Heart left ventricle (tissue), 16 donors: ENCODE data around the gene DCUN1D3. TPM values are rescaled to one million over a fixed set of nuclear protein-coding genes. Genes with fewer than 3 reads are reported as not detected.
A peak's percentile ranks its signal among the peaks of the same experiment; 100 is the strongest.

Experiments used
- ATAC-seq, 4 donors: fragments of 200-7000 bp; cut with Tn5 transposase; one replicate each; pipeline ENCODE4 v1.9.1; 2020 to 2022; ENCODE audit warnings: moderate library complexity in 4 of 4, mild to moderate bottlenecking in 3 of 4, moderate number of reproducible peaks in 1 of 4
- DNase-seq, 5 donors: peaks; one replicate each; pipeline ENCODE4 v3.0.0-alpha.2; 2020
- H3K27ac ChIP-seq, 12 donors: fragments of 200-600 bp; sonication (generic) in 4 of 12; one replicate each; pipeline versions ENCODE4 v1.5.0 to v1.8.0; 2016 to 2022; ENCODE audit warnings: mild to moderate bottlenecking in 2 of 12
- H3K27me3 ChIP-seq, 9 donors: fragments of 200-600 bp; sonication (generic) in 2 of 9; one replicate each; pipeline versions ENCODE4 v1.5.1 to v1.8.0; 2016 to 2022; ENCODE audit warnings: mild to moderate bottlenecking in 3 of 9
- H3K36me3 ChIP-seq, 9 donors: fragments of 200-600 bp; sonication (generic) in 2 of 9; one replicate each; pipeline versions ENCODE4 v1.5.0 to v1.8.0; 2018 to 2022; ENCODE audit warnings: mild to moderate bottlenecking in 2 of 9
- H3K4me1 ChIP-seq, 12 donors: fragments of 200-600 bp; sonication (generic) in 4 of 12; one replicate each; pipeline versions ENCODE4 v1.5.0 to v1.8.0; 2016 to 2022; ENCODE audit warnings: mild to moderate bottlenecking in 3 of 12
- H3K4me3 ChIP-seq, 12 donors: fragments of 200-600 bp; sonication (generic) in 4 of 12; one replicate each; pipeline versions ENCODE4 v1.5.0 to v1.8.0; 2017 to 2022; ENCODE audit warnings: mild to moderate bottlenecking in 9 of 12, moderate library complexity in 4 of 12
- H3K9me3 ChIP-seq, 12 donors: fragments of 200-600 bp; sonication (generic) in 4 of 12; one replicate each; pipeline versions ENCODE4 v1.5.0 to v1.8.0; 2016 to 2022; ENCODE audit warnings: mild to moderate bottlenecking in 1 of 12
- POLR2A ChIP-seq, 2 donors: fragments of 450-650 bp; IDR thresholded peaks; one replicate each; pipeline ENCODE4 v1.6.1; 2017; ENCODE audit warnings: antibody characterized with exemption in 2 of 2, mild to moderate bottlenecking in 2 of 2, moderate library complexity in 2 of 2
- WGBS, 4 donors: extraction: QIAGEN DNeasy Blood & Tissue Kit in 2 of 4; methylation state at CpG; one replicate each; pipeline versions ENCODE4 v1.1.5 to v1.1.7; 2013 to 2018; 5-methylcytosine and 5-hydroxymethylcytosine counted together
- intact Hi-C, 10 donors: fragments of 100-400 bp; cut with DNase I; formaldehyde crosslinking; loops; one replicate each; pipeline versions ENCODE4 v1.11.1 to v1.14.2; 2022
- polyA plus RNA-seq, 2 donors: library from polyadenylated mRNA; stranded (reverse); fragments of 200-250 nt; gene quantifications; one replicate each; pipeline ENCODE4 v1.2.3, GENCODE V29; 2013
- total RNA-seq, 9 donors: library from RNA; depleted of rRNA in 2 of 9; stranded (reverse); fragments of >200 nt in 2 of 9; fragmentation: NEBNext Ultra II Directional in 3 of 9; extraction: Animal tissue kit (Norgen Biotek cat#: 25700) in 3 of 9; gene quantifications; one replicate each; pipeline versions ENCODE4 v1.1.0 to v1.2.4, GENCODE V29; 2016 to 2023
- TF ChIP-seq, protein P1 (sequence below), 12 donors: fragments of 200-600 bp; sonication (generic) in 4 of 12; IDR thresholded peaks; one replicate each; pipeline versions ENCODE4 v1.5.0 to v1.8.0; 2018 to 2022; ENCODE audit warnings: antibody characterized with exemption in 12 of 12, mild to moderate bottlenecking in 5 of 12
- donor health status: ischemic (EF 13 %, LVEDD 7.1; RV severe dilation, severe dysfunction).
- donor health status: healthy with polysubstance abuse.
- donor health status: DM: no; HTN: yes; CAD: no.
- donor health status: DM: no; HTN: no; CAD: no.
- donor health status: ischemic (EF 25% LVEDD 6.9; RV normal size, moderate dysfunction).
- donor health status: ischemic (EF 25% LVEDD 5.7; RV mildly dilated, moderate dysfunction).
- donor health status: healthy.
- donor health status: DM: yes; HTN: yes; CAD: no.
- donor health status: ischemic (EF 35%, LVEDD 5.7; RV mildly dilated, moderate dysfunction).
- donor health status: nonischemic (EF 11% LVEDD 7.7; RV severe dilation, severe dysfunction).
- donor health status: DM: yes; HTN: yes; CAD: no.
- donor health status: PGD.
- donor health status: ischemic (EF 29% LVEDD 5.4; RV normal size, mild dysfunction).
- donor health status: nonischemic (EF 23%, LVEDD 6.1; RV moderate dilation, normal function).

The DCUN1D3 gene
- total and polyA plus RNA-seq, 11 donors, result 2.6 to 21.4 (median 11.0) TPM

DNA sequence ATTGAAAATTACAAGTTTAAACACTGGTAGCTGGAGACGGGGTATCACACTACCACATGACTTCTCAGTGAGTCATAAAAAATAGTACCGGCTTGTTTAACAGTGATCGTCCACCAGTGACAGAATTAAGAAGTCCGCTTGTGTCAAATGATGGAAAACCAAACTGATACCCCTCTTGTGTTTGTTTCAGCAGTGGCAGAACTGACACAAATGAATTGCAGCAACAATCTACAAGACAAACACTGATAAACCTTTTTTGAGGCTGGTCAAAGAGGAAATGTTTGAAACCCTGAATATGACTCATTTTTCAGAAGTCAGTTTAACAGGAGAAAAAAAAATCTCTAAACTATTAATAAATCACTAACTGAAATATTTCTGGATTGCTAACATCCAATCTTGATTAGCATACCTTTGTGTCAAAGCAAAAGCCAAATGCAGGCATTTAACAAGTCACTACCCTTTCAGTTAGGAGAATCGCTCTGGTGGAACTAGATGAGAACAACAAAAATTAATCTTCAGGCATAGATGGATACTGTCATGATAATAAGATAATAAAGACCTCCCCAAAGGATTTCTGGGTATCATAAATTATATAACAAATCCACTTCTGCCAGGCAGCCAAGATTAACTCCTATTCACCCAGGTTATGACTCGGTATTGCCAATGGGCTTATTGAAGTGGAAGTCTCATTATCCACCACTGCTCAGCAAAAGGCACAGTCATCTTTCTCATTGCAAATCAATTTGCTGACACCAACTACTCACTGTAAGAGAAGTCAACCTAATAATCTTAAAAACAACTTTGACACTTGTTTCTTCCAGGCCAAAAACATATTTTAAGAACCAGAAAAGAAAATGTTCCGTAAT is 20.8 kb downstream of the DCUN1D3 start:
- ATAC-seq (peak in 3 of 4 donors; percentile 49 to 59 (median 53)), DNase-seq (no peak)
- H3K27ac ChIP-seq, result peak overlapping the region; percentile 7 to 74 (median 67)
- 54 to 58% (median 57%) methylated on average over 7 of the region's 7 CpGs for WGBS, 4 donors
- intact Hi-C loops, result loop anchor here in 1 of 10 donors (2.0 kb wide), 1 partner anchor 65 kb away; no protein-coding TSS in a partner anchor
- H3K27me3 ChIP-seq, result no peaks in the 10 kb centered on the region
- H3K9me3 ChIP-seq, result no peaks in the 10 kb centered on the region
- H3K4me3 ChIP-seq, result no peak overlapping the region
- no peaks in the 10 kb centered on the region for H3K36me3 ChIP-seq
- TF ChIP-seq, protein P1, sequence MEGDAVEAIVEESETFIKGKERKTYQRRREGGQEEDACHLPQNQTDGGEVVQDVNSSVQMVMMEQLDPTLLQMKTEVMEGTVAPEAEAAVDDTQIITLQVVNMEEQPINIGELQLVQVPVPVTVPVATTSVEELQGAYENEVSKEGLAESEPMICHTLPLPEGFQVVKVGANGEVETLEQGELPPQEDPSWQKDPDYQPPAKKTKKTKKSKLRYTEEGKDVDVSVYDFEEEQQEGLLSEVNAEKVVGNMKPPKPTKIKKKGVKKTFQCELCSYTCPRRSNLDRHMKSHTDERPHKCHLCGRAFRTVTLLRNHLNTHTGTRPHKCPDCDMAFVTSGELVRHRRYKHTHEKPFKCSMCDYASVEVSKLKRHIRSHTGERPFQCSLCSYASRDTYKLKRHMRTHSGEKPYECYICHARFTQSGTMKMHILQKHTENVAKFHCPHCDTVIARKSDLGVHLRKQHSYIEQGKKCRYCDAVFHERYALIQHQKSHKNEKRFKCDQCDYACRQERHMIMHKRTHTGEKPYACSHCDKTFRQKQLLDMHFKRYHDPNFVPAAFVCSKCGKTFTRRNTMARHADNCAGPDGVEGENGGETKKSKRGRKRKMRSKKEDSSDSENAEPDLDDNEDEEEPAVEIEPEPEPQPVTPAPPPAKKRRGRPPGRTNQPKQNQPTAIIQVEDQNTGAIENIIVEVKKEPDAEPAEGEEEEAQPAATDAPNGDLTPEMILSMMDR (IDR thresholded peaks at IDR 0.05), result no peak
- TF ChIP-seq POLR2A (IDR thresholded peaks at IDR 0.05), result no peak
- H3K4me1 ChIP-seq, result peaks cover 2 to 76% (median 37%) of the 10 kb centered on the region in 12 donors

DNA sequence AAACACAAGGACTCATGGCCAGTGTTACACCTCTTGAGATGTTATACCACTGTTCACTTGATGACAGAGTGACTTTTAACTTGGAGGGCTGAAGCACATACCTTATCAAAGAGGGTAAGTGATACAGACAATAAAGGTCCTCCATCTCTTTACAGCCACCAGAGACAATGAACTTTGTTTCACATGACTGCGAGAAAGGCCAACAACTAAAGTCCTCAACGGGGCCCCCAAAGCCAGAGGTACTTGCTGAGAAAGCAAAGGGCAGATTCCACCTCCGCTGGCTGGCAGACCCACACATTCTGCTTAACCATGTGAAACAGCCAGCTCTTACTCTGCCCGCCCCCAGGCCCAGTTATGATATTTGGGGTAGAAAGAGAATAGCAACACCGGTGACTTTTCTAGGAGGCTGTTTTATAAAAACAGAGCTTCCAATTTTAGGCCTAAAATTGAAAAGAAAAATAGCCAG is 21.4 kb downstream of the DCUN1D3 start:
- DNase-seq (peak in 2 of 5 donors; percentile 36 to 49), ATAC-seq (peak; percentile 56 to 94 (median 82))
- TF ChIP-seq, protein P1 (IDR thresholded peaks at IDR 0.05), result no peak
- no peak for TF ChIP-seq POLR2A (IDR thresholded peaks at IDR 0.05)
- Histone ChIP-seq H3K4me3 (no peak overlapping the region), H3K9me3 (no peaks in the 10 kb centered on the region), H3K4me1 (peaks cover 5 to 76% (median 42%) of the 10 kb centered on the region in 12 donors), H3K27me3 (no peaks in the 10 kb centered on the region), H3K36me3 (no peaks in the 10 kb centered on the region), H3K27ac (peak overlapping the region; percentile 7 to 74 (median 67))
- 42 to 73% (median 58%) methylated on average over 5 of the region's 5 CpGs for WGBS, 4 donors
- intact Hi-C loops, result loop anchor here in 1 of 10 donors (2.0 kb wide), 1 partner anchor 64 kb away; no protein-coding TSS in a partner anchor

DNA sequence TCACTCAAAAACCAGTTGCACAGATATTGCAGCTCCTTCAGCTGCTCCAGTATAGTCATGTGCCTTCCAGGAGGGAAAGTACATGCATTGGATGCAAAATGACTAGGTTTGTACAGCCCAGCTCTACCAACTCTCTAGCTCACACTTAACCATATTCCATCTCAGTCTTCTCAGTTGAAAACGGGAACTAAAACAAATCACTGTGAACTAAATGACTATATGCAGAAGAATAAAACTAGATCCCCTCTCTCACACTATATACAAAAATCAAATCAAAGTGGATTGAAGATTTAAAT is 24.9 kb downstream of the DCUN1D3 start:
- no peaks in the 10 kb centered on the region for H3K27me3 ChIP-seq
- WGBS, 4 donors, result 85 to 96% (median 90%) methylated on average over 1 of the region's 1 CpG
- TF ChIP-seq, protein P1 (IDR thresholded peaks at IDR 0.05), result no peak
- TF ChIP-seq POLR2A (IDR thresholded peaks at IDR 0.05), result no peak
- H3K4me3 ChIP-seq, result no peak overlapping the region
- no peaks in the 10 kb centered on the region for H3K9me3 ChIP-seq
- H3K36me3 ChIP-seq, result peaks cover 0 to 4% (median 0%) of the 10 kb centered on the region in 9 donors
- intact Hi-C loops, result no loop called here
- H3K4me1 ChIP-seq, result peaks cover 8 to 87% (median 56%) of the 10 kb centered on the region in 12 donors
- DNase-seq (no peak), ATAC-seq (no peak)
- H3K27ac ChIP-seq, result no peak overlapping the region

DNA sequence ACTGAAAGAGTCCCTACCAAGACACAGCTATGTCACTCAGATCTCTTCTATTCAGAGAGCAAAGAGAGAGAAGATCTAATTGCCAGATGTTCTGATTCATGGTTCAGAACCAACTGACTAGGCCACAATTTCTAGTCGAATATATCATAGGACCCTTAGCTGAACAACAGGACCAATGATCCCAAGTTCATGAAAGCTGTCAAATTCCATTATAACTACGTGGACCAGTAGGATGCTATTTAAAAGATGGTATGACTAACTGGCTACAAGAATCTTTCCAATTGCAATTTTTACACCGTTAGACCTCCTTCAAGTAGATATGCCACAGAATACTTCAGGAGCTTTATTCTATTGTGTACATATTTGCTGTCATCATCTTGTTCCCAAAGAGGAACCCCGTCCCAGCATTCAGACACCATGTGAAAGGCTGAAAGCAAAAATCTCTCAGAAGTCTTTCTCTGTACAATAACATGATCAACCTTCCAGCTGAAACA is 26.0 kb downstream of the DCUN1D3 start:
- TF ChIP-seq POLR2A (IDR thresholded peaks at IDR 0.05), result no peak
- TF ChIP-seq, protein P1 (IDR thresholded peaks at IDR 0.05), result no peak
- 73 to 82% (median 78%) methylated on average over 4 of the region's 4 CpGs for WGBS, 4 donors
- ATAC-seq (no peak), DNase-seq (no peak)
- intact Hi-C loops, result no loop called here
- H3K27ac ChIP-seq, result peak overlapping the region in 2 of 12 donors; percentile 33 to 54
- no peaks in the 10 kb centered on the region for H3K27me3 ChIP-seq
- H3K4me3 ChIP-seq, result no peak overlapping the region
- no peaks in the 10 kb centered on the region for H3K9me3 ChIP-seq
- H3K4me1 ChIP-seq, result peaks cover 10 to 87% (median 58%) of the 10 kb centered on the region in 12 donors
- H3K36me3 ChIP-seq, result peaks cover 0 to 4% (median 0%) of the 10 kb centered on the region in 9 donors
